Right atrium auricular region (tissue), 2 donors: Measurements from ENCODE around the gene REEP3. TPM values are rescaled to one million over a fixed set of nuclear protein-coding genes. Genes with fewer than 3 reads are reported as not detected.
"Not testable (repeated sequence)": the region's sequence is repeated elsewhere in the genome, so short reads cannot be mapped to it uniquely, and the experiment has no call there.

Experiments used
- DNase-seq: peaks from one replicate; pipeline ENCODE4 v3.0.0-alpha.2; 2019; ENCODE audit warnings: low spot score
- H3K27ac ChIP-seq, 2 donors: fragments of 200-600 bp; sonication (generic); 1 replicate in 1 of 2; 2 replicates in 1 of 2; pipeline ENCODE4 v1.5.1; 2016 to 2019
- H3K27me3 ChIP-seq, 2 donors: fragments of 200-600 bp; sonication (generic); one replicate each; pipeline versions ENCODE4 v1.5.1 to v1.6.0; 2017 to 2019
- H3K36me3 ChIP-seq: fragments of 200-600 bp; sonication (generic); one replicate; pipeline ENCODE4 v1.5.1; 2016
- H3K4me1 ChIP-seq, 2 donors: fragments of 200-600 bp; sonication (generic); one replicate each; pipeline versions ENCODE4 v1.5.1 to v1.6.0; 2017 to 2019
- H3K4me3 ChIP-seq, 2 donors: fragments of 200-600 bp; sonication (generic); 1 replicate in 1 of 2; 2 replicates in 1 of 2; pipeline ENCODE4 v1.5.1; 2017 to 2019; ENCODE audit warnings: mild to moderate bottlenecking in 1 of 2, moderate library complexity in 1 of 2
- H3K9me3 ChIP-seq, 2 donors: fragments of 200-600 bp; sonication (generic); one replicate each; pipeline ENCODE4 v1.5.1; 2019
- CTCF ChIP-seq, 2 donors: fragments of 200-600 bp; sonication (generic); IDR thresholded peaks; one replicate each; pipeline ENCODE4 v1.5.1; 2019; ENCODE audit warnings: antibody characterized with exemption in 2 of 2
- total RNA-seq, 2 donors: library from RNA; depleted of rRNA; stranded (reverse); fragments of >200 nt; gene quantifications; one replicate each; pipeline ENCODE4 v1.1.0, GENCODE V29; 2016

The REEP3 gene
- total RNA-seq, 2 donors from 2014 or later, result 41.4 to 42.7 TPM

- Histone ChIP-seq H3K4me3 (no peak overlapping the region), H3K4me1 (peaks cover 0 to 18% of the 10 kb centered on the region in 2 donors), H3K27ac (no peak overlapping the region), H3K27me3 (no peaks in the 10 kb centered on the region), H3K9me3 (no peaks in the 10 kb centered on the region), H3K36me3 (no peaks in the 10 kb centered on the region)
- no peak for DNase-seq
- no peak for TF ChIP-seq CTCF (IDR thresholded peaks at IDR 0.05)
Measured at GRCh38 chr10:63481815-63482421, 39.3 kb upstream of the REEP3 start.

- H3K4me1 ChIP-seq, result peaks cover 0 to 23% of the 10 kb centered on the region in 2 donors
Measured at GRCh38 chr10:63483983-63484382, 37.2 kb upstream of the REEP3 start.

DNA sequence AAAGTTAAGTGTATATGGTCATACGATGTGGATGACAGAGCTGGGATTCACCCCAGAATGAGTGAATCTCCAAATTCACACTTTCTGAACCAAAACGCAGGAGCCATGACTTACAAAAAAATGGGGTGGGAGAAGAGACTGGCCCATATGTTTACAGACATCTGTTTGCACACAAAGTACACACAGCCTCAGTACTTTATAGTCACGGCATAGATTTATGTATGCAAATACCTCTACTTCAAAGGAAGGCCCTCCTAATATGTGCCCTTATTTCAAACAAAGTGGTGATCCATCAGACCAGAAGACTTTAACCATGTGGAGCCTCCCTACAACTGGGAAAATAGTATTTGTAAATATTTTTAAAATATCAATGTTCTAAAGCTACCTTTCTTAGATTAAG lies 33.2 kb upstream of the REEP3 start:
- no peak for DNase-seq
- Histone ChIP-seq H3K36me3 (no peaks in the 10 kb centered on the region), H3K4me1 (peaks cover 0 to 24% of the 10 kb centered on the region in 2 donors), H3K4me3 (no peak overlapping the region), H3K9me3 (no peaks in the 10 kb centered on the region), H3K27ac (no peak overlapping the region), H3K27me3 (no peaks in the 10 kb centered on the region)
- no peak for TF ChIP-seq CTCF (IDR thresholded peaks at IDR 0.05)

More at GRCh38 chr10:63483983-63484382, 37.2 kb upstream of the REEP3 start:
- H3K36me3 ChIP-seq, result no peaks in the 10 kb centered on the region
- no peaks in the 10 kb centered on the region for H3K27me3 ChIP-seq
- no peak overlapping the region for H3K4me3 ChIP-seq
- DNase-seq, result no peak
- TF ChIP-seq CTCF (IDR thresholded peaks at IDR 0.05), result no peak
- H3K27ac ChIP-seq, result no peak overlapping the region
- no peaks in the 10 kb centered on the region for H3K9me3 ChIP-seq

DNA sequence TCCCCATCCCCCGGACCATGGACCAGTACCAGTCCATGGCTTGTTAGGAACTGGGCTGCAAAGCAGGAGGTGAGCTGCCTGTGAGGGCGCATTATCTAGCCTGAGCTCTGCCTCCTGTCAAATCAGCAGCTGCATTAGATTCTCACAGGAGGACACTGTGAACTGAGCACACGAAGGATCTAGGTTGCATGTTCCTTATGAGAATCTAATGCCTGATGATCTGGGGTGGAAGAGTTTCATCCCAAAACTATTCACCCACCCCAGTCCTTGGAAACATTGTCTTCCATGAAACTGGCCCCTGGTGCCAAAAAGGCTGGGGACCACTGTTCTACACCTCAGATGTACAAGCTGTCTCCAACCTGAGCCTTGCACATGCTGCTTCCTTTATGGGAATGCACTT lies 31.4 kb upstream of the REEP3 start:
- Histone ChIP-seq H3K27me3 (no peaks in the 10 kb centered on the region), H3K9me3 (no peaks in the 10 kb centered on the region), H3K36me3 (no peaks in the 10 kb centered on the region), H3K4me1 (peaks cover 0 to 24% of the 10 kb centered on the region in 2 donors), H3K27ac (no peak overlapping the region), H3K4me3 (no peak overlapping the region)
- DNase-seq, result no peak
- no peak for TF ChIP-seq CTCF (IDR thresholded peaks at IDR 0.05)

- peaks cover 0 to 24% of the 10 kb centered on the region in 2 donors for H3K4me1 ChIP-seq
- H3K4me3 ChIP-seq, result no peak overlapping the region
- H3K27me3 ChIP-seq, result no peaks in the 10 kb centered on the region
- peak overlapping the region; percentile 23 to 70 for H3K27ac ChIP-seq
- TF ChIP-seq CTCF (IDR thresholded peaks at IDR 0.05), result no peak
- no peaks in the 10 kb centered on the region for H3K36me3 ChIP-seq
- DNase-seq, result peak; percentile 70
- H3K9me3 ChIP-seq, result no peaks in the 10 kb centered on the region
Measured at GRCh38 chr10:63491588-63492316, 29.4 kb upstream of the REEP3 start.

DNA sequence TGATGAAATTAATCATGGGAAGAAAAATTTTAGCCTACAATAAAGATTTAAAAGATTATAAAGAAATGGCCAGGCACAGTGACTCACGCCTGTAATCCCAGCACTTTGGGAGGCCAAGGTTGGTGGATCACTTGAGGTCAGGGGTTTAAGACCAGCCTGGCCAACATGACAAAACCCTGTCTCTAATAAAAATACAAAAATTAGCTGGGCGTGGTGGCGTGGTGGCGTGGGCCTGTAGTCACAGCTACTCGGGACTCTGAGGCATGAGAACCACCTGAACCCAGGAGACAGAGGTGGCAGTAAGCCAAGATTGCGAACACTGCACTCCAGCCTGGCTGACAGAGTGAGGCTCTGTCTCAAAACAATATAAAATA lies 28.9 kb upstream of the REEP3 start:
- not testable (repeated sequence) for DNase-seq

More for the DNA sequence above, 28.9 kb upstream of the REEP3 start:
- not testable (repeated sequence) for H3K27me3 ChIP-seq, H3K4me3 ChIP-seq, H3K9me3 ChIP-seq, H3K36me3 ChIP-seq
- Histone ChIP-seq H3K4me1 (peaks cover 0 to 20% of the 10 kb centered on the region in 2 donors), H3K27ac (peak overlapping the region; percentile 23 to 70)
